CD4-positive, alpha-beta T cell treated with Interleukin-17A for 1 hour (primary cell): ENCODE measurements around the gene RALGDS.
A peak's percentile ranks its signal among the peaks of the same experiment; 100 is the strongest.

Experiments used
- DNase-seq: peaks from one replicate; pipeline ENCODE4 v3.0.0-alpha.2; 2020

RALGDS gene

DNA sequence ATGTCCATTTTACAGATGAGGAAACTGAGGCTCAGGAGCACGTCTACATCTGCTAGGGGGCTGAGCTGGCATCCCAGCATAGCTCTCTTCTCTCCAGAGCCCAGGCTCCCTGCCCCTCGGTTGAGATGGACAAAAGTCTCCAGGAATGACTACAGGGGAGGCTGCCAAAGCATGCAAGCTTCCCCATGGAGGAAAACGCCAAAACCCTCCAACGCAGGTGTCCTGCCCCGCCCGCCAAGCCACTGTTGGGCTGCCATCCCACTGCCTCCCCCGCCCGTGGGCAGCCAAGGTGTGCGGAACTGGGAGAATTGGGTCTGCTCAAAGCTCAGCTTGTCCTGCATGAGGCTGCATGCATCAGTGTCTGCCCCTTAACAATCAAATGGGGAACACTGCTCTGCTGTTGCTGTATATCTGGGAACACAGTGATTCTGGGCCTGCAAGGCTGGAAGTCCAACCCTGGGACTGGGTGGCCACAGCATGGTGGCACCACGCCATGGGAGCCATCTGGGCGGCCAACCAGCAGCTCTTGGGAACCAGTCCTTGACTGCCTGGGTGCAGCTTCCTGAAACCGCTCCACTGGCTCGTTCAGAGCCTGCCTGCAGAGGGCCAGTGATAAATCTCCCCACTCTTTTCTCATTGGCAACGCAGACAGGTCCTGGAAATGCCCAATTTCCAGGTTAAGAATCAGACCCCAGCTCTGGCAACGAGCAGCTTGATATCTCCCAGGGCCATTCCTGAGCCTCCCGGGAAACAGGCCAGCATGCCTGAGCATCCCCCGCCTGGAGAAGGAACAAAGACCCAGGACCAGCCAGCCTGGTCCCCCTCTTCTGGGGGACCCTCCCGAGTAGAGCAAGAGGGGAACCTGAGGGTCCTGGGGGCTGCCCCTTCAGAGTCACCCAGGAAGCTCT is 3.5 kb downstream of the RALGDS start:
- DNase-seq = no peak

DNA sequence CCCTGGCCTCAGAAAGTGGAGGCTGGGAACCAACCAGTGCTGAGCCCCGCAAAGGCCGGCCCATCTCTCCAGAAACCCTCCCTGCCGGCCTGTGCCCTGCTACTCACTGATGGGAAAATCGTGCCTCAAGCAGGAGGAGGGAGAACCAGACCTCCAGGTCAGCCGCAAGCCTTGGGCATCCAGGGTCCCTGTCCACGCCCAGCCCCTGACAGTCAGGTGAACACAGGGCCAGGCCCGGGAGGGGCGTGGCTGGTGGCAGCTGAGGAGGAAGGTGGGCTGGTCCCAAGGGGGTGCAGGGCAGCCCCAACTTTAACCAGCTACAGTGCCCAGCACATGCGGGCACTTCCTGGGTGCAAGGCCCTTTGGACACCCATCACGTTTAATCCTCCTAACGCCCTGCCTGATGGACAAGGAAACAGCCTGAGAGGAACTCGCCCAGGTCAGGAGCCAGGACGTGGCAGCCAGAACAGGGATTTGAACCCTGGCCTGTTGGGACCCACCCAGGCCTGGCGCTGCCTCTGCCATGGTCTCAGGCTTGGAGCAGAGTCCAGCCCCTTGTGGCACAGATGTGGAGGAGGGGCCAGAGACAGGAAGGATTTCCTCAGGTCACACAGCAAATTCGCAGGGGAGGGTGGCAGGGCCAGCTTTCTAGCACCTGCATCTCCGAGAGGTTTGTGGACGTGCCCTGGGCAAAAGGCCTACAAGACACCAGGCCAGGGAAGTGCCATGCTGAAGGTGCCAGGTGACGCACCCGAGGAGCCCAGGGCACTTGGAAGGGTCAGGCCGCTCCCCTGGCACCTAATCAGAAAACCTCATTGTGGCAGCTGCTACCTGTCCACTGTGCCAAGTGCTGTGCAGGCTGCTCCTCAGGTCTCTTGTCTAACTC is 4.5 kb downstream of the RALGDS start:
- DNase-seq = no peak

DNA sequence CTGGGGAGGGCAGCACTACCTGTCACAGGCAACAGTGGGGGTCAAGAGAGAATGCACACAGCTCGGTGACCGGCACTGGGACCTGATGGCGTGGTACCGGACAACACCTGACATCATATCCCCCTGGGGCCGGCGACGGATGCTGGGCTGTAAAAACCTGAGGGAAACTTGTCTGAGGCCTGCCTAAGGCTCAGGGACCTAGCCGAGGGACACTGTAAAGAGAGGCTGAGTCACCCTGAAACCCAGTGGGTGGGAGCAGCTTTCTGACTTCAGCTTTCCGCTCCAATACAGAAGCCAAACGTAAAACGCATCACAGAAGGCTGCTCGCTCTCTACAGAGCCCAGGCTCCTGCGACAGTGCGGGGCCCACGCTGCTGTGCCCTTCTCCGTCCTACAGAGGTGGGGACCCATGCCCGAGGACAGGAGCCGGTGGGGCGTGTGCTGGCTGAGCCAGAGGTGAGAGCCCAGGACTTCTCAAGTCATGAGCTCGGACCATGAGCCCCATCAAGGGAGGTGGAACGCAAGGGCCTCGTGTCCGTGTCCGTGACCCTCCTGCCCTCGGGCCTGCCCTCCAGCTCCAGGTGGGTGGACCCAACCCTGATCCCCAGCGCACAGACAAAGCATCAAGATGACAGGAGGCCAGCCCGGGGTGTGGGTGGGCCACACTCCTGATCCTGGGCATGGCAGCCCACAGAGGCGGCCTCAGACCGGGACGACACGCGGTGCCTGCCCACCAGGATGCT is 5.3 kb downstream of the RALGDS start:
- DNase-seq = peak; percentile 55

DNA sequence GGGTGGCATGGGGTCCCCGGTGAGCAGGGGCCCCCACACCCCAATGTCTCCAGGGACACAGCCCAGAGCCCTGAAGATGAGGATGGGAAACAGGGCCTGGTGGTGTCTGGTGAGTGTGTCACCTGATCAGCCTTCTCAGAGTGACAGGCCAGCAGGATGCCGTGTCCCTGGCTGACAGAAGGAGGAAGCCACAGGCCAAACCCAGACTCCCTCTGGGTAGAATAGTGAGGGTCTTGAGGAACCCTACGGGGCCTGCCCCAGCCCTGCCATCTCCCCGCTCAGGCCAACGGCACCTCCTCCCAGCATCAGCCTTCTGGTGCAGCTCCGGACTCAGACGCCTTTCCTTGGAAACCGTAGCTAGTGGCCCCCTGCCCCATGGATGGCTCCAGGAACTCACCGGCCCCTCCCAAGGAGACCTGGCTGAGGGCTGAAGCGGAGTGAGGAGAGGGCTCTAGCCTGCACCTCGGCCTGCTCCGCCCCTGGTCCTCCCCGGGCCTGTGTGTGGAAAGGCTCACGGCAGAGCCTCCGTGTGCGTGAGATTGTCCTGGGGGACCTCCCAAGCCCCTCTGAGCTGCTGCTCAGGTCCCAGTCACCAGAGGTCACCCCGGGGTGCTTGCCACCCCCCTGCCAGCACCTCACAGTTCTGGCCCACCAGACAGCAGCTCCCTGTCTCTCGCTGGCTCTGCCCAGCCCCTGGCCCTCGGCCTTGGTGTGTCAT is 6.0 kb downstream of the RALGDS start:
- no peak for DNase-seq

DNA sequence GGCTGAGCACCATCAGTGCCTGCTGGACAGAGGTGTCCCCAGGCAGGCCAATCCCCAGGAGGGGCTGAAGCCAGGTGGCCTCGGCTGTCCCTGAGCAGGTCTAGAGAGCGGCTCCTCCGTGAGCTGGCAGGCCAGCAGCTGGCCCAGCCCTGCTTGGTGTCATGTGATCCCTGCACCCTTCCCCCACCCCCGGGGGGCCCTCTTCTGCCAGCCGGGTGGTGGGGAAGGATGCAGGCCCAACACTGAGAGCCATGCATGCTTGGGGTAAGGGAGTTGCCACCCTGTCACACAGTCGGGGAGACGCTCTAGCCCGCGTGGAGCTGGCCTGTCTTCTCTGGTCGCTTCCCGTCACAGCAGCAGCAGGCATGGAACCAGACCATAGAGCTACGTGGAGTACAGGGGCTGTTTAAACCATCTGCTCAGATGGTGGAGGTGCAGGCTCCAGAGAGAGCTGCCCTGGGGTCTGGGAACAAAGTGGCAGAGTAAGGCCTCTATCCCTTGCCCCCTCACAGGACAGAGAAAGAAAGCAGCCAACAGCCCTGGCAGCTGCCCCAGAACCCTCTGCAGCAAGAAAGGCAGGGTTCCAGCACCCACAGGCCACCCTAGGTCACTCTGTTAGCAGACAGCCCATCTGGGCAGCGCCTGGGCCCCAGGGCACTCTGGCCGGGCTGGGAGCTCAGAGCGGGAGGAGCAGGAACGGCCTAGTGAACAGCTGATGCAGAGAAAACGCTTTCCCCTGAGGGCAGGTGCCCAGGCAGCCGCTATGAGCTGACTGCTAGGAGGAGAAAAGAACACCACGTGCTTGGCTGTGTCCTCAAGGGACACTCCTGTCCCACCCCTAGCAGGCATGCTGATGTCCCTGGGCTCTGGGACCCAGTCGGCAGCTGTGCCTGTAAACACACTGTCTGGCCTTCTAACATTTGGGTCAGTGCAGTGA is 6.8 kb downstream of the RALGDS start:
- no peak for DNase-seq

DNA sequence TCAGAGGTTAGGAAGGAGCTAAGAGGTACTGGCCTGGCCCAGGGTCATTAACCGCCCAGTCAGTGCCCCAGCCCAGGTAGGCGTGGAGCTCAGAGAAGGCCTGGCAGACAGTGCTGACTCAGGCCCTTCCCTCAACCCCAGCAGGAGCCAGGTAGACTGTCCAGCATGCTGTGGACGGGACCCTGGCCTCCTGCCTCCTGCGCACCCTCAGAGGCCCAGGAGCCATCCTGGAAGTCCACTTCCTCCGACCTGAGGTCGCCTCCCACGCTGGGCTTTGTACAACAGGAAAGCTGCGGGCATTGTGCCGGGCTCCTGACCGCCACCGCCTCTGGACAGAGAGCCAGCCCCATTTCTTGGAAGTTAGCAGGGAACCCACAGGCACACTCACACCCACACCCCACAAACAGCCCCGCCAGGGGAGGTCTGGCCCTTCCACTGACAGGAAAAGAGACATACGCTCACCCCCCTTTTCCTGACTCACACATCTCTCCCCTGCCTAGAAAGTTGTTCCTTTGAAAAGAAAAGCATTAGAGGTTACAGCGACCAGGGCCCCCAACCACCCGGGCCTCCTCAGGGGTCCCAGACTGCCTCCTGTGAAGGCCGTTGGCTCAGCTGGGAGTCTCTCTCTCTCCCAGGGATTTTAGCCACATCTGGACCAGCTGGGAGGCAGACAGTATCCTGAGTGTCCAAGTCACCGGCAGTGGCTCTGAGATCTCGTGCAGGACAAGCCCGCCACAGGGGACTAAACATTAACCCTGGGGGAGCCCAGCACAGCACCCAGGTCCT is 7.7 kb downstream of the RALGDS start:
- DNase-seq = no peak

DNA sequence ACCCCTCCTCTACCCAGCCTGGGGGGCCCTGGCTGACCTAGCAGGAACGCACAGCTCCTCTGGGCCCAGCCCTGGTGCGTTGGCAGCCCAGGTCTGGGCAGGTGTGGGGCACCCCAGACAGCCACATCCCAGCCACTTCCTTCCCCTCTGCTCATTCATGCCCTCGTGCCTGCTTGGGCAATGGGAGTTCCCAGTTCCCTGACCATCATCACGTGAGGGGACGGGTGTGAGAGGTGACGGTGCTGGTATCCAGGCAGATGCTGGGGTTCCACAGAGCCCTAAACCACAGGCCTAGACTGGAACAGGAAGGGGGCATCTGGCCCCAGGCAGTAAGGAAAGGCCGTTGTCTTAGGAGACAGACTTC is 8.4 kb downstream of the RALGDS start:
- DNase-seq = peak; percentile 72

DNA sequence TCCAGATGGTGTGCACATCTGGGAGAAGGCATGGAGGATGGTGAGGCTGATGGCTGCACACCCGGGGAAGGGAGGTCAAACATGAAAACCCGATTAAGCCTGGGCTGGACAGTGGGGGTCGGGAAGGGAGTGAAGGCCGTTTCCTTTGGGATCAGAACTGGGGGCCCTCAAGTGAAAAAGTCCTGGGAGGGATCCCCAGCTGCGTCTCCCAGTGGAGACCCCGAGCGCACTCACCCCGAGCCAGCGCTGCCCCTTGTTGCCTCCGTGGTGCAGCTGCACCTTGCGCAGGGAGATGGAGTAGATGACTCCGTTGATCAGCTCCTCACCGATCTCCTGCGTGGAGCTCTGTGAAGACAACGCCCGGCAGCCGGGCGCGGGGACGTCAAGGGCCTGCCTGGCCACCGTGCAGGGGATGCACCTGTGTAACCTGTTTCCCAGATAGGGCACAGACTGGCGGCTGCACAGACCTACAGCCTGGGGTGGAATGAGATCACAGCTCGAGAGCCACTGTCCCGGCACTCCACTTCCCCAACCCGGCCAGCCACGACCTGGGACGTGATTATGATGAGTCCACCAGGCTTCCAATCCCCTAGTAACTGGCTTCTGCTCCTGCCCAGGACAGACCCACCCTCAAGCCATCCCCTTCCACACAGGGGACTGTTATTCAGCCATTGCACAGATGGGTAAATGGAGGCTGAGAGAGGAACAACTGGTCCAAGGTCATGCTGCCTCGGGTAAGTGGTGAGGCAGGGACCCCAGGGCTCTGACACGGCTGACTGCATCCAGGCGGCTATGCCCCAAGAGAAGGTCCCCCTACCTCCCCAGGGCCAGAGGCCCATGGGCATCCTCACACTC is 9.0 kb downstream of the RALGDS start:
- DNase-seq = no peak

DNA sequence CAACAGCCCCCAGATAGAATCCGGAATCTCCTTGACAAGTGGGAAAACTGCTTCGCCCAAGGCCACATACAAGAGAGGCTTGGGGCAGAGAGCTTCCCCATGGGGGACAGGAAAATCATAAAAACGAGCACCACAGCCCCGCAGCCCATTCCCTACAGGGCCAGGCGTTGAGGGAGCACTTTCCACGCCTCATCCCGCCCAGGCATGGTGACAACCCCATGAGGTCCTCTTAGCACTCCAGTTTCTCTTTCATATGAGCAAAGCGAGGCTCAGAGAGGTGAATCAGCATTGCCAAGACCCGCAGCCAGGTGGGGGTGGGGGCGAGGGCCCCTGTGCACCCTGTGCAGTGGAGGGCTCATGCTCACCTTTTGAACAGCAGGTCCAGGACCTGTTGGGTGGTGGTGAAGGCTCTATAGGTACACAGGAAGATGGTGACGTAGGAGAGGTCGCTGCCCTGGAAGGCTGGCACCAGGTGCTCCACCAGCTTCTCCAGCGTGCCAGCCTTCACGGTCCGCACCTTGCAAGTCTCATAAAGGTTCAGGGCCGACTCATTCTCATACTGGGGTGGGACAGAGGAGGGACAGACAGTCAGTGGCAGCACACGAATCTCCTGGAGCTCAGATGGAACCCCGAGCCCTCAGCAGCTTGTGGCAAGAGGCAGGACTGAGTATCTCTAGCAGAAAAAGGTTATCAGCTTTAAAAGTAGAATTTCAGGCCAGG is 10.9 kb downstream of the RALGDS start:
- DNase-seq = no peak

DNA sequence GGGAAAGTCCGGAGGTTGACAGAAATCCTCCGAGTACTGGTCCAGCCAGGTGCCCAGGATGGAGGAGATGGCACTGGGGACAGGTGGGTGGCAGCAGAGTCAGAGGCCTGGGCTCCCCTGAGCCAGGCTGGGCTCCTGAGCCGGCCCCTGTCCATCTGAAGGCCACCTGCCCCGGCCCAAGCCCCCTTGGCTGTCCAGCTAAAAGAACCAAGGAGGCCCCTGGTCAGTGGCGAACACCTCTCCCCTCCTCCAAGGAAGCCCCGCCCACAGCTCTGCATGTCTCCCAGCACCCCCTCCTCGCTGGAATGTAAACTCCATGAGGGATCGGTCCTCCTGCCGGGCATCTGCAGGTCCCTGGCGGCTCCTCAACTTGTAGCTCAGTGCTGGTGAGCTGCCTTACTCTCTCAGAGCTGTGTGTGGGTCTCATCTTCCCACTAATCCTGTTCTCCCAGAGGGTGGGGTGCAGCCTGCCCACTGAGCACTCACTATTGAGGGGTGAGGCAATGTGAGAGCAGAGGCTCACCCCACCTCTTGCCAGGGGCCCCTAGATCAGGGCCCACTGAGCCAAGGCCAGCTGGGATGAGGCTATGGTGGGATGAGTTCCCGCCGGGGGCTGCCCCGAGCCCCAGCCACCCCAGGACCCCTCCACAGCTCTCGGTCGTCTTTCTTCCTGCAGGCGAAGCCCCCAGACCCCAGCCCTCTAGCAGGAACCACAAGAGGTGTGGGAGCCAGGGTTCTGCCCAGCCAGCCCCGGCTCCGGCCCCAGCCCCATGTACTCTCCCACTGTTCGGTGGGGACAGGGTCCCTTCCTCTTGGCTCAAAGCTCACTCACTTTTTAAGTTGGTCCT is 12.0 kb downstream of the RALGDS start:
- no peak for DNase-seq

DNA sequence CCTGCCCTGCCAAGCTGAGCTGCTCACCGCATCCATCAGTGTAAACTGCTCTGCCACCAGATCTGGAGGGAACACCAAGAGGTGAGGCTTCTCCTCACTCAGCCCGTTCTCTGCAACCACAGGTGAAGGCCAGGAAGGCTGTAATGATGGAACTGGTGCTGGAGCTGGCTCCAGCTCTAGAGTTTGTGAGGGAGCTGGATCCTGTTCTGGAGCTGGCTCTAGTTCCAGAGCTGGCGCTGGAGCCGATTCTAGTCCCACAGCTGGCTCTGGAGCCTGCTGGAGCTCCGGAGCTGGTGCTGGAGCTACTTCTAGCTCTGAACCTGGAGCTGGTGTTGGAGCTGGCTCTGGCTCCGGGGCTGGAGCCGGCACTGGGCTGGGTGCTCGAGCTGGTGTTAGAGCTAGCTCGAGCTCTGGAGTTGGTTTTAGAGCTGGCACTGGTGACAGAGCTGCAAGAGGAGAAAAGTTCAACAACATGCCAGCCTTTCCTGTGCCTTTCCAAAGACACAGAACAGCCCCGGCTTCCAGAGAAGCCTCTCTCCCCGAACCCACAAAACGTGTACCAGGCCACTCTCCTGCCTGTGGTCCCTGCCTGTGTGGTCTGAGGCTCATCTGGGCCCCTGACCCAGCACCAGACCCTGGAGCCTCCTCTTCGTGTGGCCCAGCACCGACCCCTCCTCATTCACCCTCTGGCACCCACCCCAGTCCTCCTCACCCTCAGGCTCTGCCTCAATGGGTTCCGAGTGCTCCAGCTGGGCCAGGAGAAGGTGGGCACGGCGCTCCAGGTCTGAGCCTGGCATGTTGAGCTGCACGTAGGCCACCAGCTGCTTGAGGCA is 12.9 kb downstream of the RALGDS start:
- DNase-seq = no peak

DNA sequence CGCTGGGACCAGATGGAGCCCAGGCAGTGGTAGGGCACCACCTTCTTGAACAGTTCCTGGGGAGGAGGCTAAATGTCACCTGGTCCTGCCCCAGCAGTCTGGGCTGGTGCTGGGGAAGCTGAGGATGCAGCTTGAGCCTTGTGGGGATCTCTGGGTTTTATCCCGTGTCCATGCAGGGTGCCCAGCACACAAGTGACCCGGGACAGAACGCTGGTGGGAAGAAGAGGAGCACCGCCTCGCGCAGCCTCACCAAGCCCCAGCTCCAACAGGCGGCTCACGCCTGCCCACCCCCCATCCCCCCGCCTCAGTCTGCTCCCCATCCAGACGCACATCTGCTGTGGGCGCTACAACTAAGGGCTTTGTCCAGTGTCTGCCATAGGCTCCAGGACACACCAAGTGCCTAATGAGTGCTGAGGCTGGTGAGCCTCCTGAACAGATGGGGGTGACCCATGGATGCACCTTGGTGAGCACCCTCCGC is 13.8 kb downstream of the RALGDS start:
- no peak for DNase-seq

DNA sequence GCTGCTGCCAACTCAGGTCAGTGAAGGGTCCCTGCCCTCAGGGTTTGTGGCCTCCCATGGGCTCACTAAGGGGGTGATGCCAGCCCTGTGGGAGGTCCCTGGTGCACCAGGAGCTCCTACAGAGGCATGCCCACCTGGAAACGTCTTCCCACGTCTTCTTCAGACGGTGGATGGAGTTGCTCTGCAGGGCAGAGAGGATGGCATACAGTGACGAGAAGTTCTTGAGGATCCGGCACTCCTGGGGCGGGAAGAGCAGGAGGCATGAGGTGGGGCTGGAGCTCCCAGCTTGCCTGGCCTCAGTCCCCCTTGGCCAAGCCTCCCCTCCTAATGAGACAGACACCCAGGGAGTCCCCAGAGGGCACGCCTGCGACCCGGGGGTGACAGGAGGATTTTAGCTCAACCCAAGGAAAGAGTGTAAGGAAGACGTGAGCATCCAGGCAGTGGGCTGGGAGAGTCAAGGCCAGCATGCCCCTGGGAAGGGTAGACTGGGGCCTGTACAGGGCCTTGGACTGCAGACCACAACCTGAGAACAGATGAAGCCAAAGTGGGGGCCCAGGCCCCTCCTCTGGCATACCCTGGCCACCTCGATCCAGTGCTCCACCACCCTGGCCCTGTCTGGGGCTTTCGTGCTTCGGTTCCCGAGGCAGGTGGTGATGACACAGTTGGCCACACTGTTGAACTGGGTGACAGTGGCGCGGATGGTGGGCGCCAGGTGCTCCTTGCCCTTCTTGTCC is 14.4 kb downstream of the RALGDS start:
- DNase-seq = no peak

DNA sequence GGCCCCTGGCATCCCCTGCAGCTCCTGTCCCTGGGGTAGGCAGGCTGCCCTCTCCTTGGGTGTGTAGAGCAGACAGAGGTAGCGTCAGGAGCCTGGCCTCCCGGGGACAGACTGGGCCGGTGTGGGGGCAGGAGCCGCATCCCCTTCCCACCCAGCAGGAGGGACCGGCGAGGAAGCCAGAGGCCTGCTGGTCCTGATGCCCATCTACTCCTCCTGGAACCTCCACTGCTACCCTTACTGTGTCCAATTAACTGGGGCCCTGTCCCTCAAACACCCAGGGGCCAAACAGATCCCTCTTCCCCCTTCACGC is 15.6 kb downstream of the RALGDS start:
- no peak for DNase-seq

DNA sequence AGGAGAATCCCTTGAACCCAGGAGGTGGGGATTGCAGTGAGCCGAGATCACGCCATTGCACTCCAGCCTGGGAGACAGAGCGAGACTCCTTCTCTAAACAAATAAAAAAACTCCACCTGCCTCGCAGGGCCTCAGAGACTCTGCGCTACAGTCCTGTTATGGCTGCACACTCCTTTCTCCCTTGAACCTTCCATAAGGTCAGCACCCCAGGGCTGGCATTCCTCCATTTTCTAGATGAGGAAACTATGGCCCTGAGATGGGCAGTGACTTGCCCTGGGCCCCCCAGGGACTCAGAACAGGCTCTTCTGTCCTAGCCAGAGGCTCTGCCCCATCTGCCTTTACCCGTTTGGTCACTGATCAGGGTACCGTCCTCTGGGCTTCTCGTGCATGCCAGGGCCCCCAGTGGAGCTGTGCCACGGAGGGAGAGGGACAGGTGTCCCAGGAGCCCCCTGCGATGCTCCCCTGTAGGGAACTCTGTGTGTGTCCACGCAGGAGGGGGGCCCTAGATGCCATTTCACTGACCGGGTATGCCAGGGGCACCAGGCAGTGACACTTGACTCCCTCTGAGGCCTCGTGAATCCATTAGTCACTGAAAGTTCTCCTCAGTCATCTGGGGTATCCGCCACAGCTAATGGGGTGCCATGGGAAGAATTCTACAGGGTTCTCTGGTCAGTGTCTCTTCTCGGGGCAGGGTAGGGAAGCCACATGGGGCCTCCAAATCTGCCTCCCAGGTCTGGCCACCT is 16.2 kb downstream of the RALGDS start:
- no peak for DNase-seq
